ENCODE results near the gene ZNF367. TPM values are rescaled to one million over a fixed set of nuclear protein-coding genes. Genes with fewer than 3 reads are reported as not detected.

ZNF367 gene
- total RNA-seq, 1 experiment from 2014 or later = 10.1 TPM

DNA sequence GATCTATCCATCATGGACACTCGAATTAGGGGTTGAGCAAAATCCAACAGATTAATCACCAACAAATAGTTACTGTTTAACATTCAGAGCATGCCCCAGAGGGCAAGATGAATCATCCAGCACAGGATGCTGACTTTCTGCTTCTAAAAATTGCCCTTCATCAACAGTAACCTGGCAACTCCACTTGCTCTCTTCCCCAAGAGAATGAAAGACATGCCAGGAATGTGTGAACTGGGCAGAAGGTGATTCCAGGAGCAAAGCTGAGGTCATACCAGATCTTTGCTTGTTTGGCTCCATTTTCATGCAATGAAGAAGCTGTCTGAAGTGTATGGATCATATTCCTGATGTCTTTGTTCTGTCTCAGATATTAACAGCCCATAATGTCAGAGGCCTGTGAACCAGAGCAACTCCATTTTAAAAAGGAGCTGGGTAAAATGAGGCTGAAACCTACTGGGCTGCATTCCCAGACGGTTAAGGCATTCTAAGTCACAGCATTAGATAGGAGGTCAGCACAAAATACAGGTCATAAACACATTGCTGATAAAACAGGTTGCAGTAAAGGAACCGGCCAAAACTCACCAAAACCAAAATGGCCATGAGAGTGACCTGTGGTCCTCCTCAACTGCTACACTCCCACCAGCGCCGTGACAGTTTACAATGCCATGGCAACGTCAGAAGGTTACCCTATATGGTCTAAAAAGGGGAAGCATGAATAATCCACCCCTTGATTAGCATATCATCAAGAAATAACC, 2.5 kb upstream of the ZNF367 start:
- Histone ChIP-seq H4K91ac (ENCODE audit: insufficient read length, low read depth, low read length) (no peak overlapping the region), H3K9ac (ENCODE audit: extremely low read depth, insufficient read length, low read length) (no peak overlapping the region), H3K56ac (ENCODE audit: insufficient read length, low read depth, low read length) (no peak overlapping the region), H3K79me1 (ENCODE audit: insufficient read depth, low read depth, low read length, poor library complexity, severe bottlenecking) (no peaks in the 10 kb centered on the region), H3K27me3 (ENCODE audit: insufficient read depth, low read length) (no peaks in the 10 kb centered on the region), H2BK12ac (ENCODE audit: insufficient read length, low read depth, low read length) (no peak overlapping the region), H3K23me2 (ENCODE audit: insufficient read length, low read depth, low read length, poor library complexity, severe bottlenecking) (peaks cover 3% of the 10 kb centered on the region), H2BK120ac (ENCODE audit: low read depth, low read length, poor library complexity, severe bottlenecking) (no peak overlapping the region), H3K14ac (ENCODE audit: insufficient read depth, low read length) (no peak overlapping the region), H2BK15ac (ENCODE audit: low read depth, low read length) (no peak overlapping the region), H3K4me1 (ENCODE audit: insufficient read depth, low read length) (no peaks in the 10 kb centered on the region; the same call in 1 of the 2 replicates), H3K4ac (ENCODE audit: low read depth, low read length) (no peak overlapping the region; the same call in 1 of the 2 replicates), H3T11ph (ENCODE audit: low read length) (peak overlapping the region; percentile 8), H2AFZ (ENCODE audit: low read length) (no peak overlapping the region), H2BK20ac (ENCODE audit: low read depth, low read length, poor library complexity, severe bottlenecking) (no peak overlapping the region), H3K9me3 (ENCODE audit: control insufficient read depth, low read depth, low read length) (no peaks in the 10 kb centered on the region), H2AK5ac (ENCODE audit: insufficient read length, low read length) (no peak overlapping the region), H3K4me2 (ENCODE audit: insufficient read depth, insufficient read length, low read length) (no peak overlapping the region), H3K18ac (ENCODE audit: insufficient read length, low read depth, low read length) (no peak overlapping the region), H3K79me2 (ENCODE audit: insufficient read depth, low read length) (peaks cover 7% of the 10 kb centered on the region; the same call in 1 of the 2 replicates), H4K8ac (replicated peaks; ENCODE audit: insufficient read length, low read depth, low read length) (no peak overlapping the region), H2BK5ac (ENCODE audit: insufficient read length, low read length) (no peak overlapping the region), H4K20me1 (ENCODE audit: control insufficient read depth, insufficient read depth, insufficient read length) (no peaks in the 10 kb centered on the region), H4K5ac (ENCODE audit: insufficient read length, low read depth, low read length) (no peak overlapping the region), H3K23ac (ENCODE audit: insufficient read length, low read depth, low read length) (no peak overlapping the region), H3K27ac (ENCODE audit: insufficient read length, low read depth, low read length) (peak overlapping the region; percentile 66)
- H3K27ac Mint-ChIP-seq = peak overlapping the region; percentile 28 to 55 (median 44); a peak in 2 of 7 replicates
- no CpG with 5 or more reads among the region's 6 CpGs for WGBS (ENCODE audit: extremely low coverage, insufficient read length, low lambda C conversion rate)
- peak overlapping the region; percentile 84 to 92 for H3K4me3 Mint-ChIP-seq
- H3K36me3 Mint-ChIP-seq (ENCODE audit: insufficient read depth in 1 of 3, low read depth in 3 of 3) = peaks cover 0 to 4% (median 0%) of the 10 kb centered on the region in 3 experiments; a peak in 1 of 7 replicates
- peak; percentile 71 for DNase-seq
- peaks cover 34 to 40% of the 10 kb centered on the region in 2 experiments for H3K4me1 Mint-ChIP-seq
- H3K9me3 Mint-ChIP-seq = no peaks in the 10 kb centered on the region
- no peaks in the 10 kb centered on the region for H3K27me3 Mint-ChIP-seq (ENCODE audit: low read depth)
- TF ChIP-seq, protein P1, sequence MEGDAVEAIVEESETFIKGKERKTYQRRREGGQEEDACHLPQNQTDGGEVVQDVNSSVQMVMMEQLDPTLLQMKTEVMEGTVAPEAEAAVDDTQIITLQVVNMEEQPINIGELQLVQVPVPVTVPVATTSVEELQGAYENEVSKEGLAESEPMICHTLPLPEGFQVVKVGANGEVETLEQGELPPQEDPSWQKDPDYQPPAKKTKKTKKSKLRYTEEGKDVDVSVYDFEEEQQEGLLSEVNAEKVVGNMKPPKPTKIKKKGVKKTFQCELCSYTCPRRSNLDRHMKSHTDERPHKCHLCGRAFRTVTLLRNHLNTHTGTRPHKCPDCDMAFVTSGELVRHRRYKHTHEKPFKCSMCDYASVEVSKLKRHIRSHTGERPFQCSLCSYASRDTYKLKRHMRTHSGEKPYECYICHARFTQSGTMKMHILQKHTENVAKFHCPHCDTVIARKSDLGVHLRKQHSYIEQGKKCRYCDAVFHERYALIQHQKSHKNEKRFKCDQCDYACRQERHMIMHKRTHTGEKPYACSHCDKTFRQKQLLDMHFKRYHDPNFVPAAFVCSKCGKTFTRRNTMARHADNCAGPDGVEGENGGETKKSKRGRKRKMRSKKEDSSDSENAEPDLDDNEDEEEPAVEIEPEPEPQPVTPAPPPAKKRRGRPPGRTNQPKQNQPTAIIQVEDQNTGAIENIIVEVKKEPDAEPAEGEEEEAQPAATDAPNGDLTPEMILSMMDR (conservative IDR thresholded peaks at IDR 0.05) = no peak

All from H9 (cell line).